Esophagus muscularis mucosa (tissue), 3 donors: ENCODE measurements around the gene WWOX.

Source experiments
- POLR2AphosphoS5 ChIP-seq, 2 donors: sonication (generic); formaldehyde crosslinking; IDR thresholded peaks; one replicate each; pipeline ENCODE4 v1.6.1; 2017; ENCODE audit warnings: antibody characterized with exemption in 2 of 2
- TF ChIP-seq, protein P1 (sequence below), 3 experiments: fragments of 200-600 bp in 2 of 3; fragments of 450-650 bp in 1 of 3; sonication (generic) in 2 of 3; IDR thresholded peaks; one replicate each; pipeline ENCODE4 v1.5.1; 2017 to 2019; ENCODE audit warnings: antibody characterized with exemption in 3 of 3, mild to moderate bottlenecking in 2 of 3, moderate library complexity in 1 of 3

- TF ChIP-seq POLR2AphosphoS5 (IDR thresholded peaks at IDR 0.05) = no peak
- TF ChIP-seq, protein P1, sequence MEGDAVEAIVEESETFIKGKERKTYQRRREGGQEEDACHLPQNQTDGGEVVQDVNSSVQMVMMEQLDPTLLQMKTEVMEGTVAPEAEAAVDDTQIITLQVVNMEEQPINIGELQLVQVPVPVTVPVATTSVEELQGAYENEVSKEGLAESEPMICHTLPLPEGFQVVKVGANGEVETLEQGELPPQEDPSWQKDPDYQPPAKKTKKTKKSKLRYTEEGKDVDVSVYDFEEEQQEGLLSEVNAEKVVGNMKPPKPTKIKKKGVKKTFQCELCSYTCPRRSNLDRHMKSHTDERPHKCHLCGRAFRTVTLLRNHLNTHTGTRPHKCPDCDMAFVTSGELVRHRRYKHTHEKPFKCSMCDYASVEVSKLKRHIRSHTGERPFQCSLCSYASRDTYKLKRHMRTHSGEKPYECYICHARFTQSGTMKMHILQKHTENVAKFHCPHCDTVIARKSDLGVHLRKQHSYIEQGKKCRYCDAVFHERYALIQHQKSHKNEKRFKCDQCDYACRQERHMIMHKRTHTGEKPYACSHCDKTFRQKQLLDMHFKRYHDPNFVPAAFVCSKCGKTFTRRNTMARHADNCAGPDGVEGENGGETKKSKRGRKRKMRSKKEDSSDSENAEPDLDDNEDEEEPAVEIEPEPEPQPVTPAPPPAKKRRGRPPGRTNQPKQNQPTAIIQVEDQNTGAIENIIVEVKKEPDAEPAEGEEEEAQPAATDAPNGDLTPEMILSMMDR (IDR thresholded peaks at IDR 0.05) = no peak
These were observed 1076.0 kb downstream of the WWOX start for GRCh38 chr16:79175286-79176057.
